ENCODE measurements around the gene FCMR. TPM values are rescaled to one million over a fixed set of nuclear protein-coding genes. Genes with fewer than 3 reads are reported as not detected.
A peak's percentile ranks its signal among the peaks of the same experiment; 100 is the strongest.

FCMR gene
- total RNA-seq, 4 donors from 2014 or later: 2.5 to 3.3 (median 3.2) TPM; not detected in 1

- no peaks in the 10 kb centered on the region for H3K9me3 ChIP-seq
- 79% methylated on average over 3 of the region's 3 CpGs for WGBS
- no peaks in the 10 kb centered on the region for H3K4me1 ChIP-seq
- no peak overlapping the region for H3K27ac ChIP-seq (replicated peaks in 1 of 4)
- H3K36me3 ChIP-seq: no peaks in the 10 kb centered on the region
- DNase-seq (ENCODE audit: extremely low spot score): no peak
- intact Hi-C loops (cut with DNase I): no loop called here
- TF ChIP-seq CTCF (IDR thresholded peaks at IDR 0.05): no peak
- no peak for TF ChIP-seq POLR2AphosphoS5 (IDR thresholded peaks at IDR 0.05)
- no peak for TF ChIP-seq EP300 (IDR thresholded peaks at IDR 0.05)
- no peak for TF ChIP-seq POLR2A (IDR thresholded peaks at IDR 0.05; ENCODE audit: low read depth)
- H3K4me3 ChIP-seq: no peak overlapping the region
- peaks cover 0 to 8% (median 0%) of the 10 kb centered on the region in 4 donors for H3K27me3 ChIP-seq
Measured at GRCh38 chr1:206940588-206940936, 18.8 kb upstream of the FCMR start.

- Histone ChIP-seq H3K9me3 (no peaks in the 10 kb centered on the region), H3K27me3 (peaks cover 0 to 4% (median 0%) of the 10 kb centered on the region in 4 donors), H3K36me3 (no peaks in the 10 kb centered on the region), H3K4me1 (no peaks in the 10 kb centered on the region), H3K4me3 (no peak overlapping the region), H3K27ac (replicated peaks in 1 of 4) (no peak overlapping the region)
- no peak for DNase-seq (ENCODE audit: extremely low spot score)
- TF ChIP-seq POLR2A (IDR thresholded peaks at IDR 0.05; ENCODE audit: low read depth): no peak
- TF ChIP-seq CTCF (IDR thresholded peaks at IDR 0.05): no peak
- TF ChIP-seq EP300 (IDR thresholded peaks at IDR 0.05): no peak
- no peak for TF ChIP-seq POLR2AphosphoS5 (IDR thresholded peaks at IDR 0.05)
- intact Hi-C loops (cut with DNase I): no loop called here
- WGBS: 73% methylated on average over 9 of the region's 9 CpGs
Measured at GRCh38 chr1:206939841-206940587, 18.3 kb upstream of the FCMR start.

GRCh38 chr1:206939131-206939530 lies 17.4 kb upstream of the FCMR start:
- 83% methylated on average over 5 of the region's 13 CpGs for WGBS
- no peaks in the 10 kb centered on the region for H3K4me1 ChIP-seq
- intact Hi-C loops (cut with DNase I): no loop called here
- H3K9me3 ChIP-seq: no peaks in the 10 kb centered on the region
- H3K27me3 ChIP-seq: no peaks in the 10 kb centered on the region
- H3K36me3 ChIP-seq: no peaks in the 10 kb centered on the region
- DNase-seq (ENCODE audit: extremely low spot score): no peak
- H3K27ac ChIP-seq (replicated peaks in 1 of 4): no peak overlapping the region
- TF ChIP-seq EP300 (IDR thresholded peaks at IDR 0.05) (no peak), POLR2AphosphoS5 (IDR thresholded peaks at IDR 0.05) (no peak), POLR2A (IDR thresholded peaks at IDR 0.05; ENCODE audit: low read depth) (no peak)
- H3K4me3 ChIP-seq: no peak overlapping the region

- H3K9me3 ChIP-seq: no peaks in the 10 kb centered on the region
- no peak for DNase-seq (ENCODE audit: extremely low spot score)
- no peak for TF ChIP-seq POLR2A (IDR thresholded peaks at IDR 0.05; ENCODE audit: low read depth)
- no peak for TF ChIP-seq POLR2AphosphoS5 (IDR thresholded peaks at IDR 0.05)
- TF ChIP-seq EP300 (IDR thresholded peaks at IDR 0.05): no peak
- TF ChIP-seq CTCF (IDR thresholded peaks at IDR 0.05): no peak
- intact Hi-C loops (cut with DNase I): no loop called here
- no peaks in the 10 kb centered on the region for H3K27me3 ChIP-seq
- H3K36me3 ChIP-seq: no peaks in the 10 kb centered on the region
- H3K4me3 ChIP-seq: no peak overlapping the region
- WGBS: 84% methylated on average over 6 of the region's 6 CpGs
- H3K27ac ChIP-seq (replicated peaks in 1 of 4): no peak overlapping the region
- H3K4me1 ChIP-seq: no peaks in the 10 kb centered on the region
Measured at GRCh38 chr1:206937425-206937824, 15.7 kb upstream of the FCMR start.

- no peaks in the 10 kb centered on the region for H3K9me3 ChIP-seq
- no peak overlapping the region for H3K4me3 ChIP-seq
- TF ChIP-seq POLR2A (IDR thresholded peaks at IDR 0.05; ENCODE audit: low read depth): no peak
- peak in 2 of 3 experiments; percentile 22 to 36 for TF ChIP-seq CTCF (IDR thresholded peaks at IDR 0.05)
- TF ChIP-seq POLR2AphosphoS5 (IDR thresholded peaks at IDR 0.05): no peak
- TF ChIP-seq EP300 (IDR thresholded peaks at IDR 0.05): no peak
- no peak for DNase-seq (ENCODE audit: extremely low spot score)
- intact Hi-C loops (cut with DNase I): no loop called here
- WGBS: 69% methylated on average over 19 of the region's 19 CpGs
- no peaks in the 10 kb centered on the region for H3K36me3 ChIP-seq
- H3K27me3 ChIP-seq: no peaks in the 10 kb centered on the region
- H3K4me1 ChIP-seq: no peaks in the 10 kb centered on the region
- H3K27ac ChIP-seq (replicated peaks in 1 of 4): no peak overlapping the region
Measured at GRCh38 chr1:206935491-206936067, 13.8 kb upstream of the FCMR start.
